GM18502 (cell line): Measurements from ENCODE around the gene PCYT2.

ENCODE experiments used
- ATAC-seq: cut with Tn5 transposase; IDR thresholded peaks from one replicate; pipeline ENCODE4 v1.9.1; 2021; ENCODE audit warnings: mild to moderate bottlenecking; ENCODE audit not compliant: unreplicated experiment, poor library complexity

PCYT2 gene

DNA sequence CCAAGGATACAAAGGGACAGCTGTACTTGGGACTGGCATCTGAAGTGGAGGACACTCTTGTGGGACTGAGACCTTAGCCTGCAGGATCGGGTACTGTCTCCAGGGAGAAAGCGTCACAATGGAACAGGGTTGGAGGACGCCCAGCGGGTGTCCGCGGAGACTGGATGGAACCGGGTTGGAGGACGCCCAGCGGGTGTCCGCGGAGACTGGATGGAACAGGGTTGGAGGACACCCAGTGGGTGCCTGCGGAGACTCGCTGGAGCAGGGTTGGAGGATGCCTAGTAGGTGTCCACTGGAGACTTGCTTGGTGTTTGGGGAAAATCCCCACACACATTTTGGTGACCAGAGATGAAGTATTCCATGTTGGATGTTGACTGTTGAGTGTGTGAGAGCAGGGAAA, 36.0 kb upstream of the PCYT2 start, which contains the start of gene MYADML2:
TSS of gene MYADML2 (minus strand) at position 45 of the 400 bp plus-strand sequence. CDS start 5,492 bp downstream, outside the sequence.
- no peak for ATAC-seq

DNA sequence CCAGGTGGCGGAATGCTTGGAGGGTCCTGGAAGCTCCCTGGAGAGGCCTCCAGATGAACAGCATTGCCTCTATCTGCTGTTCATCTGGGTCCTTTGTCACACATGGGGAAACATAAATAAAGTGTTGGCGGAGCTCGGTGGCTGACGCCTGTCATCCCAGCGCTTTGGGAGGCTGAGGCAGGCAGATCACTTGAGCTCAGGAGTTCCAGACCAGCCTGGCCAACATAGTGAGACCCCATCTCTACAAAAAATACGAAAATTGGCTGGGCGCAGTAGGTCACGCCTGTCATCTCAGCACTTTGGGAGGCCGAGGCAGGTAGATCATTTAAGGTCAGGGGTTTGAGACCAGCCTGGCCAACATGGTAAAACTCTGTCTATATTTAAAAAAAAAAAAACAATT, 33.7 kb upstream of the PCYT2 start:
- no peak for ATAC-seq

DNA sequence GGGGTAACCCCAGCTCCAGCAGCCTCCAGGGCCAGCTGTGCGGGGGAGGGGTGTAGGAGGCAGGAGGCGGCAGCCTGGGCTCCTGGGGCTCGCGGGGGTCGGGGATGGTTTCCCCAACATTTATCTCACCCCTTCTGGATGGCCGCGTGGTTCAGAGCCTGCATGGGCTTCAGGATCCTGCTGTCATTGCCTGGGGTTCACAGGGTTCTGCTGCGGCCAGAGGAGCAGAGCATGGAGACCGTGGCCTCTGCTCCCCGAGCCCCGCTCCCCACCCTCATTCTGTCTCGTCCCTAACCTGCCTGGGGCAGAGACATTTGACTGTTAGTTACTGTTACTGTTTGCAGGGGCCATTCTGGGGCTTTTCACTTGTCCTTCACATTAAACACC, 31.0 kb upstream of the PCYT2 start:
- no peak for ATAC-seq

DNA sequence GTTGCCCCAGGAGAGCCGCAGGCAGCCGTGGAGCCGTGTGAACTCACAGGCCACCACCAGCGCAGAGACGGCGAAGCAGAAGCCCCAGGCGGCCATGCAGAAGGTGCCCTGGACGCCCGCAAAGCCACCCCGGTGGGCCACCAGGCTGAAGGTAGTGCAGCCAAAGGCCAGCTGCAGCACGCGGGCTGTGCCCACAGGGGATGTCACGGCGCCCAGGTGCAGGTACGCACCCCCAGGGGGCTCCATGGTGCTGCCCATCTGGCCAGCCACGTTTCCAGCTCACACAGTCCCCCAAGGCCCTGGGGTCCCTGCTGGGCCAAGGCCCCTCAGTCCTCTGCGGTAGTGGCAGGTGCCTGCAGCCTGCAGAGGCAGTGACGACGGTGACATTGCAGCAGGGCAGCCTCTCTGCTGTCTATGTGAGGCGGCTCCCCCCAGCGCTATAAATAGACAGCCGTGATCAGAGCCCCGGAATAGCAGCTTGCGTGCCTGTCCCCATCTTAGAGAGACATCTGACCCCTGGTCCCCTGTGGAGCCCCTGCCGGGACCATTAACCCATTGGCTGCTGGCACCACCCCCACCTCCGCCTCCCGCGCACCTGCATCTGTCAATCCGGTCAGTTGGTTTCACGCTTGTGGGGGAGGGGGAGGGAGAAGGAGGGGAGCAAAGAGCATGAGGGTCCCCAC, 30.4 kb upstream of the PCYT2 start:
- ATAC-seq: no peak

DNA sequence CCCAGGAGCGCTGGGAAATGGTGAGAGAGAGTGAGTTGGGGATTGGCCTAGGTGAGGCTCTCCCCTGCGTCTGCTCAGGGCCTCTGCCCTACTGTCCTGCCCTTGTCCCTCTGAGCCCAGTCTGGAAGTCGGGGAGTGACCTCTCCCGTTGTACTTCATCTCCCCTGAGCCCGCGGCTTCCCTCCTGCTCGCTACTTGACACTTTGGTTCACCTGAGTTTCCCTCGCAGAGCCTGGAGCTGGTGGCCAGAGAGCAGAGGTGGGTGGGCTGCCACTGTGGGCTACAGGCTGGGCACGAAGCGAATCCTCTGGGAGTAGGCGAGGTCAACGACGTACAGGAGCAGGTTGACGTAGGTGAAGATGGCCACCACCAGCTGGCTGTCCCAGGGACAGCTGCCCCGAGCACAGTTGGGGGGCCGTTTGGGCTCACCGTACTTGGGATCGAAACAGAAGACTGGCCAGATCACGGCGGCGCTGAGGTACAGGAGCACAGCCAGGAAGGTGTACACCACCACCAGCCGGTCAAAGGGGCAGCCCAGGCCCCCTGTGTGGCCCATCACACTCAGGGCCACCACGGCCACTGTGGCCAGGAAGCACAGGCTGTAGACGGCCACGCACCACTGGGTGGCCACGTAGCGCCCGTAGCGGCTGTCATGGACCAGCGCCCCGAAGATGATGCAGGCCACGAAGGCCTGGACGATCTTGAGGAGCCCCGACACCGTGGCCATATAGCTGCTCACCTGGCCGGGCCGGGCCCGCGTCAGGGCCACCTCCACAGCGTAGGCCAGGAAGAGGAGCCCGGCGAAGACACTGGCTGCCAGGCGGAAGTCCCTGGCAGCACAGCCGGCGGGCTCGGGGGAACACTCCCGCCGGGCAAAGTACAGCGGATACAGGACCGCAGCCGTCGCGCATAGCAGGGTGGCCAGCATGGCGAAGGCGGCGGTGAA, 29.6 kb upstream of the PCYT2 start:
- no peak for ATAC-seq

DNA sequence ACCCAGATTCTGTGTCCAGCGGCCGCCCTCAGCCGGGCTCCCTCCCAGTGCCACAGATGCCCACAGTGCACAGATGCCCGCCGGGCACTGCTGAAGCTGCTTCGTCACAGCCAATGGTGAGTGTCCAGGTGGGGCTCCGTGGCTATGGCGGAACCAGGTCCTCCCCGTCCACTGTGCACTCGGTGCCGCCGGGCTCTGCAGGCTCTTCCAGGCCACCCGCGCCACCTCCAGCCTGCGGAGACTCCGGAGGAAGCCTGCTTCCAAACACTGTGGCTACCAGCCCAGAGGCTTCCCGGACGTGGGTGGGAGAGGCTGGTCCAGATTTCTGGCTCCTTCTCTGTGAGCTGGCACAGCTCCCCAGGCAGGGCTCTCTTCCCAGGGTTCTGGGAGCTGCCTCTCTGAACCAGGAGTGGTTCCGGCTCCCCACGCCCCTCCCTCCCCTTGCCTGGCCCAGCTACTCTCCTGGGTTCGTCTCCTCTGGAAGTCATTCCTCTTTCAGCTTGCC, 28.7 kb upstream of the PCYT2 start:
- no peak for ATAC-seq

DNA sequence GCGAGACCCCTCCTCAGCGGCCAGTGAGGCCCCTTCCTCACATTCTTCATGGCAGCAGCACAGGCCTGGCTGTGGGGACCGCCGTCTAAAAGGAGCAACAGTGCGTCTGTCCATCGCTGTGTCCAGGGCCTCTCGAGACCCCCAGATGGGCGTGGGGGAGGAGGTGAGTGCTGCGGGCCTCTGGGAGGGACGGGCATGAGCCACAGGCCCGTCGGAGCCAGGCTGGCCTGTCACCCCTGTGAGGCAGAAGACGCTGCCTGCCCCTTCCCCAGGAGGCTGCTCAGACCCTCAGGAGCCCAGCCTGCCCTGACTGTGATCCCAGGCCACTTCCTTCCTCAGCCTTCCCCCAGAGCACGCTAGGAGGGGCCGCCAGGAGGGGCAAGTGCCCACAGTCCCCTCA, 28.0 kb upstream of the PCYT2 start:
- ATAC-seq: no peak

DNA sequence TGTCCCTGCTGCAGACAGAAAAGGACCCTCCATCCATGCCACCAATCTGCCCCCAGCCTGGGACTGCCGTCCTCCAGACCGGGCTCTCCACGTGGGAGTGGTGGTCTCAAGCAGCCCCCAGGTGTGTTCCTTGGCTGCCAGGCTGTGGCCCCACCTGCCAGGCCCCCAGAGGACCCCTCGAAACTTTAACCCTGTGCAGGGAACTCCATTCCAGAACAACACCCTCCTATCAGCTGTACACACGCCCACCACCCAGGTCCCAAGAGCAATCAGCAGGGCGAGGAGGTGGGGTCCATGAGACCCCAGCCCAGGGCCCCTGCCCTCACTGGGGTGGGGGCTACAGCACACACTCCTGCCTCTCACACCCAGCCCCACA, 24.5 kb upstream of the PCYT2 start:
- no peak for ATAC-seq

DNA sequence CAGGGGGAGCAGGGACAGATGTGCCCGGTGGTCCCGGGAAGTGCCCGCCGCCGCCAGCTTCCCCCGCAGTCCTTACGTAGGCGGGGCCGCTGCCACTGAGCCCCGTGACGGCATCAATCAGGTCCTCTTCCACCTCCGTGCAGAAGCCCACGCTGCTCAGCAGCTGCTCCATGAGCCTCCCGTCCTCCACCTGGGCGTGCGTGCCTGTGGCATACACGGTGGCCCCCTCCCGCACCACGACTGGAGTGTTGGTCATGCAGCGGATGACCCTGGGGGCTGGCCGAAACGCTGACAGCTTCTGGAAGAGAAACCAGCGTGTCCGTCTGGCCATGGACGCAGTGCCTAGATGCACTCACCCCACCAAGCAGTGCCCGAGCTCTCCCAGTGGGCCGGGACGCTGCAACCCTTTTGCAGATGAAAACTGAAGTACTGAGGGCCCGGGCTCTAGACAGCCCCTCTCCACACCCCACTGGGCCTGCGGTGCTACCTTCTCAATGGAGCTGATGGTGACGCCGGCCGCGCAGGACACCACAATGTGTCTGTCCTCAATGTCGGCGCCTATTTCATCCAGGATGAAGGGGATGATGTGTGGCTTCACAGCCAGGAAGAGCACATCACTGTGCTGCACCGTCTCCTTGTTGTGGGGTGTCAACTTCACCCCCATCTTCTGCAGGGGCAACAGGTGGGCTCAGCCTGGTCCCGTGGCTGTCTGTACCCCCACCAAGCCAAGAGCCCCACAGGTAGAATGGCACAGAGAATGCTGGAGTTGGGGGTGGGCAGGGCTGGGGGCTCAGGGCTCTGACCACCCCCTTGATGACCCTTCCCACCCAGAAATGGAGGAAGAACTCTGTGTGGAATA, 23.9 kb upstream of the PCYT2 start:
- ATAC-seq: no peak

DNA sequence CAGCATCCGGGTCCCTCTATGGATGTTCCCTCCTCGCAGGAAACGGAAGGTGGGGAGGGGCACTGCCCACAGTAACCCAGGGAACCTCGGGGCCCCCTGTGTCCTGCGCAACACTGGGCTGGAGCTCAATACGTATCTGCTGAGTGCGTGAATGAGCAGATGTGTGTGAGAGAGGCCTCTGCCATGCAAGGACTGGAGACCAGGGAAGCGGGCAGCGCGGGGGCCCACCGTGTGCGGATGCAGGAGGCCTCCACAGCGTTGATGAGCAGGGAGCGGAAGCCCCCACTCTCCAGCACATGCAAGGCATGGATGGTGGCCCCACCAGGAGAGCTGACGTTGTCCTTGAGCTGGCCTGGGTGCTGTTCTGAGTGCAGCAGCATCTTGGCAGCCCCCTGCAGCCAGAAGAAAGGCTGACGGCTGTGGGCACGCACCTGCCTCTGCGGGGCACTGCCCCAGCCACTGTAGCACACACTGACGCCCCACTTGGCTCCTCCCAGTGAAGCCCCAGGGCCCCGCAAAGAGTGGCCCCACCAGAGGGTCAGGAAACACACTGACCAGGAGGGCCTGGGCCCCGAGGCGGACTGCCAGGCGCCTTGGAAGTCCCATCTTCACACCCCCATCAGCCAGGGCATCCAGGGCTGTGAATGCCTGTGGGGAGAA, 23.0 kb upstream of the PCYT2 start:
- ATAC-seq: no peak

DNA sequence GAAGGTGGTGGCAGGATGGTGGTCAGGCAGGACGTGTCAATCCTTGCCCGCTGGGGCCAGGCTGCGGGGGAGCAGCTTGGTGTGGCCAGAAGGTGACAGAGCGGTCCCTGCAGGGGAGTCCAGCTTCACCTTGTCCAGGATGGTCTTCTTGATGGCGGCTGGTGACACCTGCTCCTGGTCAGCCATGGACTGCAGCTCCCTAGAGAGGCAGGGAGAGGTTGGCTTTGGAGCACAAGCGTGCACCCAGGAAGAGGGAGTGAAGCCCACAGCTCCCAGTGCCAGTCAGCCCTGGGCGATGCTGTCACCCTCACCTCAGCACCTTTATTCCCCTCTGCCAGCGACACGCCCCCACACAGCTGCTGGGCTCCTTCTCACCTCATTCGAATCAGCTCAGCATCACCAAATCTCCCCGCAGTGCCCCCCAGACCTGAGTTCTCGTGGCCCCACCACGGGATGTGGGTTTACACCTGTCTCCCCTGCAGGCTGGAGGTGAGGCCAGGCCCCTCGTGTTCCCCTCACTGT, 22.0 kb upstream of the PCYT2 start:
- no peak for ATAC-seq

DNA sequence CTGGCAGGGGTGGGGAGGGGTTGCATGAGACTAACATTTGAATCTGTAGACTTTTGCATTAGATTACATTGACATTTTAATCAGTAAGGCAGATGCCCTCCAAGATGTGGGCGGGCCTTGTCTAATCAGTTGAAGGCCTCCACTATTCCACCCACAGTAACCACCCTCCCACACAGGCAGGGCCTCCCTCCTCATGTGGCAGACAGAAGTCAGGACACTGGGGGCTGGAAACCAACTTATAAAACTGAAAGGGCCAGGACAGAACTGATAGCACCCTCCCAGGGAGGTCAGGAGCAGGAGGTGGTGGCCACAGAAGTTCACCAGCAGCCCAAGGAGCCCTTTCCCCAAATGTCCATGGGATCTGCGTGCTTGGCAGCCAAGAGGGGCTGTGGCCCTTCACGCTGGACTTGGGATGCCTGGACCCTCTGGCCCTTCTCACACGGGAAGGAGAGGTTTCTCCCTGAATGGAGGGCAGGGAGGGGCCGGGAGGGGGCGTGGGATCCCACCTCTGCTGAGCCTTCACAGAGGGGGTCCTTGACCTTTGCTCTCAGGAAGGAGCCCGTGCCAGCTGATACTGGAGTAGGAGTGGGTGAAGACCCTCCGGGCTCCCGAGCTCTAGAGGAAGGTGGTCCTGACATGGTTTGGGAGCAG, 21.3 kb upstream of the PCYT2 start:
- no peak for ATAC-seq

DNA sequence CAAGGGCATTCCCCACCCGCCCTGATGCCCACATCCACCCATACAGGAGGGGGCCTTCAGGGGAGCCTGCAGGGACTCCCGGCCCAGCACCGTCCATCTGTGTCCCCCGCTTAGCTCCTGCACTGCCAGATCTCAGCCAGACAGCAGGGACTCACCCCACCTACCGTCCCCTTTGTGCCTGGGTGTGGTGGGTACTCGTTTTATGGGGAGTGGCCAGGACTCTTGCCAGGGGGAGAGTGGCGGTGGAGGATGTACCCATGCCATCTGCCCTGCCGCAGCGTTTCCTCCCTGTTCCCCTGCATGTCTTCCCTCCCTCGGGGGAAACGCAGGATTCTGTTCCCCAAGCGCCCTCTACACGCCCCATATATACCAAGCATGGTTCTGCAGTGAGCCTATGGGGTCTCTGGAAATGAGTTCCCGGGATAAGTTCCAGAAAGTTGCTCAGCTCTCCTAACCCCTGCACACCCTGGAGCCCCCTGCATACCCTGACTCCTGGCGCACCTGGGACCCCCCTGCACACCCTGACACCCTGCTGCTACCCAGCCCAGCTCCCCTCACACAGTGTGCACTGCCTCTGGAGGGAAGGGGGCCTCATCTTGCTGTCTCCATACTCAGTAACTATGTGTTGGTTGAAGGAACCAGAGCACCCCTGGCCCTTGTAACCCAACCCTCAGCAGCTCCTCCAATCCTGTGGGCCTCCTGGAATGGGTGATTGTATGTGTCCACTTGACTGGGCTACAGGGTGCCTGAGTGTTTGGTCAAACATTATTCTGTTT, 20.5 kb upstream of the PCYT2 start:
- no peak for ATAC-seq

DNA sequence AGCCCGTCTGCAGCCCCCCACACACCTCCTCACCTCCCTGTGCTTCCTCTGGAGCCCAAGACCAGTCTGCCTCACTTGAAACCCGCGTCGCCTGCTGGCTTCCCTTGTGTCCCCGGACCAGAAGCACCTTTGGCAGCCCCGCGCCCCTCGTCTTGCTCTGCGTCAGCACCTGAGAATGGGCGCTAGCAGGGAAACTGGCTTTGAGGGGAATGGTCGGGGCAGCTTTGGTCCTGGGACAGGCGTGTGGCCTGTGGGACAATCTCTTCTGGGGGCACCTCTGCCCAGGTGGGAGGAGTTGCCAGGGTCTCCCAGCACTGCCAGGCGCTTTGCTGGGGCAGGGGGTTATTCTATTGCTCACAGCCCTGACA, 20.0 kb upstream of the PCYT2 start:
- ATAC-seq: no peak

DNA sequence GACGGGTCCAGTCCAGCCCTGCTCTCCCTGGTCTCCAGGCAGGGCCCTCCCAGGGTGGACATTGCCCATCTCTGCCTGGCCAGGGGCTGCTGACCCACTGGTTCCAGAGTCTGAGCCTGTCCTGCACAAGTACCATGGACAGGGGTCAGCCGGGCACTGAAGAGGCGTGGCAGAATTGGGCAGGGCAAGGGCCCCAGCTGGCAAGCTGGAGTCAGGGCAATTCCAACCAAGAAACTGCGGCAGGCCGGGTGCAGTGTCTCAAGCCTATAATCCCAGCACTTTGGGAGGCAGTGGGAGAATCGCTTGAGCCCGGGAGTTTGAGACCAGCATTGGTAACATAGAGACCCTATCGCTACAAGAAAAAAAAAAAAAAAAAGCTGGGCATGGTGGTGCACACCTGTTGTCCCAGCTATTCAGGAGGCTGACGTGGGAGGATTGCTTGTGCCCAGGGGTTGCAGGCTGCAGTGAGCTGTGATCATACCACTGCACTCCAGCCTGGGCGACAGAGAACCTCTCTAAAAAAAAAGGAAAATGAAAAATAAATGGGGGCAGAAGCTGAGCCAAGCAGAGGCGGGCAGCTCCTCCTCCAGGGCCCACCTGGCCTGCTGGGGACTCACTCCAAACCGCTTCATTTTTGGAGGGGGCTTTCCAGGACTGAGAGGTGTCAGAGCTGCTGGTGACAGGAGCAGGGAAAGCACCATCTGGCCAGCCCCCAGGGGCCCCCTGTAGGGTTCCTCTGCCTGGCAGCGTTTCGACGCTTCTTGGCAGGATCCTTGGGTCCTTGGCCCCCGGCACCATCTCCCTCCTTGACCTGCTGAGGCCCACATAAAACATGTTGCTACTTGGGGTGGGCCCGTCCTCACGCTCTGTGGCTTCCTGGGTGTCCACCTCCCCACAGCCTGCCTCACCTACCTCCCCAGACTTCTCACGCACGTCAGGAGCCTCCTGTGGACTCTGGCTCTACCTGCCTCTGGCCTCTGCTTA, 19.2 kb upstream of the PCYT2 start:
- no peak for ATAC-seq

DNA sequence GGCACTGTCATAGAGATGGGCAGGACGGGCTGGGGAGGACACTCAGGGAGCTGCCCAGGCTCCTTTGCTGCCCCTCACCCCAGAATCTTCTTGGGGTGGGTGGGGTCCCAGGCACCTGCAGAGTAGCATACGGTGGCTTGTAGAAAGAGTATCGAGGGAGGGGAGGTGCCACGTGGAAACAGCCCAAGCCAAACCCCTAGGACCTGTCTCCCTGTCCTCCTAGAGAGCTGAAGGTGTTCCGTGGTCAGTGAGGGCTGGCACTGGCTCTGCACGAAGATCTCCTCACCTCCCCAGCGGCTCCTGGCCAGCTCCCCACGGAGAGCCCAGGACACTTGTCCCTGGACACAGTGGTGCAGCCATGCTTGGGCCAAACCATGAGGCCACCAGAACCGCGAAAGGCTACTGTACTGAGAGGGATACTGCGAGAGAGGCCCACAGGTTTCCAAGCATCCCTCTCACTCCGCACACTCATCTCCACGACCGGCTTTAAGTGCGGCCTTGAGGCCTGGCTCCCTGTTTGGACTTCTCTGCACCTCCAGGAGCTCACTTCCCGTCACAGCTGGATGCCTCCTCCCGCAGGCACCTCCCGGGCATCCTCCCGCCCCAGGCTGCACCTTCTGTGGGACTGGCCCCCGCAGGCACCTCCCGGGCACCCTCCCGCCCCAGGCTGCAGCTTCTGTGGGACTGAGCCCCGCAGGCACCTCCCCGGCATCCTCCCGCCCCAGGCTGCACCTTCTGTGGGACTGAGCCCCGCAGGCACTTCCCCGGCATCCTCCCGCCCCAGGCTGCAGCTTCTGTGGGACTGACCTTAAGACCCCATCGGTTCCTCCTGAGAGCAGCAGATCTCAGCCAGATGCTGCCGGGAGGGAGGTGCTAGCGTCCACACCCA, 18.3 kb upstream of the PCYT2 start:
- no peak for ATAC-seq
